GM12892 (cell line): Measurements from ENCODE around the gene WLS.

Source experiments
- POLR2A ChIP-seq: IDR thresholded peaks from 2 replicates; pipeline ENCODE4 v1.6.1; 2011; ENCODE audit warnings: low read depth, low read length, control low read depth
- TAF1 ChIP-seq: IDR thresholded peaks from 2 replicates; pipeline ENCODE4 v1.6.1; 2011; ENCODE audit warnings: low read depth, mild to moderate bottlenecking, control low read depth, low read length, borderline replicate concordance

DNA sequence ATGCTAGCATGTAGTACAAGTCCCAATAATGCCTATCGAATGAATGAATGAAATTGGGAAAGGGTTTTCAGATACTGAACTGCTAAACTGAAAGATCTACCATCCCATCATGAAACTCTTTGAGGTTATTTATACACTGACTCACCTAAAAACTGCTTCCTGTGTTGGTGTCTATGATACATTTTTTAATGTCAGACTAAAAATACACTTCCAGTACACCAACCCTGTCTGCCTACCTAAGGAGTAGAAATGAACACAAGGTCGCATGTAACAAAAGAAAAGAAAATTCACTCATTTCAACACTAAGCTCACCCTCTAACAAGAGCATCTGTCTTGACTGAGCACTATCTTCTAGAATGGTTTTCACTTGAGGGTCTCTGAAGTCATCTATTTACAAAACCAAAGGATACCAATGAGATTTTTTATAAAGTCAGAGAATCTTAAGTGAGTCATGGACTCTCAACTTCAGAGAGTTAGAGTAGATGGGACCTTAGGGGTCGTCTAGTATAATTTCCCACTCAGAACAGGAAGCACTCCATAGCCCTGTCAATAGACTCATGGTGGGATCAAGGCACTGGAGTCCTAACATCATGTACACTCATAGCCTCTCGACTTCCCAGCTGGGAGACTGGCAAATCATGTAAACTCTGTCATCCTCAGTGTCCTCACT, 53.4 kb downstream of the WLS start:
- TF ChIP-seq POLR2A = no peak
- no peak for TF ChIP-seq TAF1
